HepG2 (cell line): ENCODE data around the gene PAPPA. TPM values are rescaled to one million over a fixed set of nuclear protein-coding genes. Genes with fewer than 3 reads are reported as not detected.

Source experiments
- ATAC-seq: fragments of 200-7000 bp; cut with Tn5 transposase; 3 replicates; pipeline ENCODE4 v1.9.1; 2020; ENCODE audit warnings: mild to moderate bottlenecking, moderate library complexity
- BruUV-seq: library from RNA; stranded (reverse); fragments of 400-500 nt; replicated peaks from 2 replicates; lab custom pipeline; 2021; lab: Mats Ljungman, UMichigan
- CTCF ChIA-PET: fragments of 300-600 bp; formaldehyde crosslinking; extraction: SDS; loops from one replicate; lab custom pipeline; 2021; ENCODE audit warnings: low total read pairs, inconsistent platforms, low intra/inter-chr PET ratio; lab: Yijun Ruan, JAX
- POLR2A ChIA-PET: fragments of 350-600 bp; sonication (Branson Sonifier 250); formaldehyde crosslinking; loops from one replicate; lab custom pipeline; 2020; ENCODE audit warnings: antibody characterized with exemption, inconsistent platforms; lab: Yijun Ruan, JAX
- DNase-seq: peaks from one replicate; pipeline ENCODE4 v3.0.0-alpha.2; 2015; ENCODE audit warnings: low spot score
- FAIRE-seq: peaks from 3 replicates; lab custom pipeline; 2011; peaks lifted over from hg19 to GRCh38; lab: Jason Lieb, UNC
- H2AFZ ChIP-seq: one replicate; pipeline ENCODE4 v1.6.1; 2011; ENCODE audit warnings: low read length, inconsistent platforms
- H3K27ac ChIP-seq: fragments of 300-600 bp; 3 replicates; pipeline ENCODE4 v1.8.0; 2011; ENCODE audit warnings: mixed run types, mild to moderate bottlenecking, mixed read lengths, low read length, inconsistent platforms; ENCODE audit not compliant: insufficient read depth; ENCODE audit errors: extremely low read length
- H3K27me3 ChIP-seq, 2 experiments: fragments of 200-600 bp in 1 of 2; 2 replicates in 1 of 2; 3 replicates in 1 of 2; pipeline versions ENCODE4 v1.6.0 to v1.8.0; 2011; ENCODE audit warnings: low read length in 2 of 2, mild to moderate bottlenecking in 2 of 2, moderate library complexity in 2 of 2, inconsistent platforms in 1 of 2; ENCODE audit not compliant: insufficient read depth in 2 of 2, control insufficient read depth in 1 of 2
- H3K36me3 ChIP-seq, 2 experiments: fragments of 200-600 bp in 1 of 2; replicated peaks in 1 of 2; 2 replicates in 1 of 2; 3 replicates in 1 of 2; pipeline versions ENCODE4 v1.5.1 to v1.8.0; 2011; ENCODE audit warnings: low read length in 2 of 2, inconsistent platforms in 1 of 2; ENCODE audit not compliant: insufficient read depth in 2 of 2, control insufficient read depth in 1 of 2
- H3K4me1 ChIP-seq: 2 replicates; pipeline ENCODE4 v1.5.1; 2012; ENCODE audit warnings: low read length, inconsistent platforms; ENCODE audit not compliant: insufficient read depth
- H3K4me2 ChIP-seq: 2 replicates; pipeline ENCODE4 v1.6.0; 2011; ENCODE audit warnings: low read depth, low read length, inconsistent platforms
- H3K4me3 ChIP-seq, 3 experiments: fragments of 200-600 bp in 1 of 3; sonication (generic), shearing (Covaris generic) in 1 of 3; replicated peaks in 1 of 3; 2 replicates each; pipeline ENCODE4 v1.5.1; 2011 to 2016; ENCODE audit warnings: low read length in 3 of 3, inconsistent platforms in 2 of 3, low read depth in 2 of 3, mild to moderate bottlenecking in 2 of 3, control low read depth in 1 of 3, mixed read lengths in 1 of 3; ENCODE audit not compliant: insufficient read depth in 1 of 3
- H3K79me2 ChIP-seq: one replicate; pipeline ENCODE4 v1.6.1; 2011; ENCODE audit warnings: low read length, inconsistent platforms; ENCODE audit not compliant: insufficient read depth
- H3K9ac ChIP-seq: 2 replicates; pipeline ENCODE4 v1.6.0; 2011; ENCODE audit warnings: mild to moderate bottlenecking, low read depth, low read length, inconsistent platforms; ENCODE audit not compliant: insufficient read depth
- H3K9me3 ChIP-seq: 2 replicates; pipeline ENCODE4 v1.5.1; 2012; ENCODE audit warnings: mild to moderate bottlenecking, low read length
- H4K20me1 ChIP-seq: 2 replicates; pipeline ENCODE4 v1.6.0; 2011; ENCODE audit warnings: inconsistent platforms, mild to moderate bottlenecking, low read length, moderate library complexity; ENCODE audit not compliant: insufficient read depth
- GTF3A ChIP-seq: sonication (generic); formaldehyde crosslinking; conservative IDR thresholded peaks from 2 replicates; pipeline ENCODE4 v1.4.0; 2020; ENCODE audit warnings: mild to moderate bottlenecking, missing genetic modification reagents
- KDM2A ChIP-seq: sonication (generic); formaldehyde crosslinking; IDR thresholded peaks from 2 replicates; pipeline ENCODE4 v1.4.0; 2020; ENCODE audit warnings: low read depth, missing genetic modification reagents, borderline replicate concordance
- MLLT10 ChIP-seq: sonication (generic); formaldehyde crosslinking; IDR thresholded peaks from 2 replicates; pipeline ENCODE4 v1.4.0; 2020; ENCODE audit warnings: missing genetic modification reagents
- SALL2 ChIP-seq: sonication (generic); formaldehyde crosslinking; IDR thresholded peaks from 2 replicates; pipeline ENCODE4 v1.8.1; 2023; ENCODE audit warnings: mild to moderate bottlenecking, missing genetic modification reagents, inconsistent platforms
- U2AF1 ChIP-seq: fragments of 200-400 bp; formaldehyde crosslinking; optimal IDR thresholded peaks from 2 replicates; pipeline ENCODE3; 2017; ENCODE audit warnings: mild to moderate bottlenecking, low read depth, low read length
- ZC3H13 ChIP-seq: sonication (generic); formaldehyde crosslinking; IDR thresholded peaks from 2 replicates; pipeline ENCODE4 v1.8.1; 2023; ENCODE audit warnings: mild to moderate bottlenecking, missing genetic modification reagents, moderate library complexity
- ZNF354B ChIP-seq: sonication (generic); formaldehyde crosslinking; IDR thresholded peaks from 2 replicates; pipeline ENCODE4 v1.8.0; 2022; ENCODE audit warnings: mild to moderate bottlenecking, missing genetic modification reagents
- ZNF441 ChIP-seq: sonication (generic); formaldehyde crosslinking; IDR thresholded peaks from 2 replicates; pipeline ENCODE4 v1.7.0; 2021; ENCODE audit warnings: missing genetic modification reagents, borderline replicate concordance
- ZNF451 ChIP-seq: sonication (generic); formaldehyde crosslinking; IDR thresholded peaks from 2 replicates; pipeline ENCODE4 v1.5.0; 2020; ENCODE audit warnings: mild to moderate bottlenecking, missing genetic modification reagents
- ZNF644 ChIP-seq: IDR thresholded peaks from 2 replicates; pipeline ENCODE4 v1.6.1; 2016; ENCODE audit warnings: low read depth
- ZNF713 ChIP-seq: sonication (generic); formaldehyde crosslinking; IDR thresholded peaks from 2 replicates; pipeline ENCODE4 v1.4.0; 2020; ENCODE audit warnings: mild to moderate bottlenecking, missing genetic modification reagents
- ZSCAN25 ChIP-seq: sonication (generic); formaldehyde crosslinking; IDR thresholded peaks from 2 replicates; pipeline ENCODE4 v1.8.0; 2022; ENCODE audit warnings: mild to moderate bottlenecking, missing genetic modification reagents
- WGBS: methylation state at CpG from one replicate; pipeline ENCODE4 v1.1.6; 2017; ENCODE audit warnings: low lambda C conversion rate; 5-methylcytosine and 5-hydroxymethylcytosine counted together
- in situ Hi-C: cut with HindIII; loops from 2 replicates; pipeline ENCODE4 v1.10.0; 2017; ENCODE audit warnings: low pct_unique_long_range_greater_than_20kb; ENCODE audit not compliant: extremely low pct_ligation_motif_present
- intact Hi-C: fragments of 100-400 bp; cut with micrococcal nuclease; formaldehyde crosslinking; loops from one replicate; pipeline ENCODE4 v1.10.0; 2022; ENCODE audit not compliant: unreplicated experiment
- polyA plus RNA-seq, 8 experiments: library from polyadenylated mRNA; depleted of rRNA in 3 of 8; stranded (reverse) in 7 of 8; unstranded in 1 of 8; fragments of >200 nt; fragmentation: Illumina TruSeq in 4 of 8; extraction: Trizol in 4 of 8; gene quantifications; 2 replicates each; pipeline versions ENCODE4 v1.2.1 to v1.2.3, GENCODE V29; 2011 to 2016; ENCODE audit warnings: low read depth in 4 of 8, missing spikeins in 1 of 8, mixed read lengths in 1 of 8; ENCODE audit not compliant: insufficient read depth in 1 of 8
- total RNA-seq, 5 experiments: library from RNA; depleted of rRNA; stranded (reverse); fragments of >200 nt; fragmentation: Illumina TruSeq; extraction: Trizol; gene quantifications; 2 replicates each; pipeline ENCODE4 v1.2.3, GENCODE V29; 2016; ENCODE audit warnings: low read depth in 1 of 5

The PAPPA gene
- total and polyA plus RNA-seq, 2 of the 13 experiments (the other 11 are each of a cell fraction or from before 2014, with no cell fraction given): 0.09 to 0.11 TPM

DNA sequence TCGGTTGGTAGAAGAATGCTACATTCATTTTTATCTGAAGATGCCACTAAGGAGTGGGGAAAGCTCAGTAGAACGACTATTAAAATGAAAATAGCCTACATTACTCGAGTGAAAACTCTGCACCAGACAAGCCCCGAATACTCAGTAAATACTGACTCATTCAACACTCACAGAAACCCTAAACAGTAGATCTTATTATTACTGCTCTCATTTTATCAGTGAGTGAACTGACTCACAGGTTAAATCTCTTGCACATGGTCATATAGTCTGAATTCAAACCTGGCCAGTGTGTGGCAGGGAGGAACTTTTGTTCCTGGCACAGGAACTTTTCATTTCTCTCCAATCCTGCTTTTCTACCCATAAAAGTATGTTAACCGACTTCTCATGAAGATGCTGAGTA is 9.6 kb upstream of the PAPPA start:
- WGBS: 1% methylated on average over 5 of the region's 5 CpGs
- H3K79me2 ChIP-seq: no peaks in the 10 kb centered on the region
- intact Hi-C loops: no loop called here
- H2AFZ ChIP-seq: no peak overlapping the region
- no peaks in the 10 kb centered on the region for H4K20me1 ChIP-seq
- in situ Hi-C loops: loop anchor here (10.0 to 25.0 kb wide), 2 partner anchors 107 to 259 kb away; no protein-coding TSS in a partner anchor
- ATAC-seq (no peak), DNase-seq (no peak), FAIRE-seq (no peak)
- no peak overlapping the region for H3K4me3 ChIP-seq
- no peak for TF ChIP-seq ZC3H13
- TF ChIP-seq U2AF1: no peak
- no peak for TF ChIP-seq MLLT10 (CRISPR knock-in tag)
- no peak for TF ChIP-seq GTF3A (CRISPR knock-in tag)
- TF ChIP-seq ZNF644 (CRISPR knock-in tag): no peak
- no peak for TF ChIP-seq ZSCAN25
- TF ChIP-seq ZNF451: no peak
- TF ChIP-seq ZNF713: no peak
- no peak for TF ChIP-seq ZNF441 (CRISPR knock-in tag)
- no peak for TF ChIP-seq KDM2A (CRISPR knock-in tag)
- TF ChIP-seq SALL2 (CRISPR knock-in tag): no peak
- no TSS peak for BruUV-seq
- H3K4me1 ChIP-seq: no peaks in the 10 kb centered on the region
- H3K9ac ChIP-seq: no peak overlapping the region
- H3K27me3 ChIP-seq: no peaks in the 10 kb centered on the region
- no peak overlapping the region for H3K27ac ChIP-seq
- no peaks in the 10 kb centered on the region for H3K9me3 ChIP-seq
- ChIA-PET POLR2A (no interaction called here), CTCF (no interaction called here)
- no peaks in the 10 kb centered on the region for H3K36me3 ChIP-seq
- H3K4me2 ChIP-seq: no peak overlapping the region

DNA sequence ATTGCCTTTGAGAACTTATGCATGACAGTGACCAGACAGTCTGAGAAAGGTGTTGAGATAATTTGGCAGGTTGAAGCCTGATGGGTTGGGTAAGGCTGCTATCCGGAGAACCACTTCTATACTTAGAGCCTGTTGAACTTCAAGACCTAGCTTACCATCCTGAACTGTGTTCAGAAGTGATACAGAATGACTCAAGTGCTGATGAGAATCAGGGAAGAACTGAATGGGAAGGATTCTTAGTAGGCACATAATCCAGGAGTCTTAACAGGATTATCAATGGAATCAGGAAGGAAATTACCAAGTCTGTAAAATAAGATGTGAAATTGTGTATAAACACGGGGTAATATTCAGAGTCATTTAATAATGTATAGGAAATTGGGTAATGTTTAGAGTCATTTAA is 9.0 kb upstream of the PAPPA start:
- in situ Hi-C loops: loop anchor here (10.0 to 25.0 kb wide), 2 partner anchors 107 to 260 kb away; no protein-coding TSS in a partner anchor
- Histone ChIP-seq H3K9me3 (no peaks in the 10 kb centered on the region), H3K4me1 (no peaks in the 10 kb centered on the region), H3K4me3 (no peak overlapping the region), H3K27ac (no peak overlapping the region), H3K4me2 (no peak overlapping the region), H2AFZ (no peak overlapping the region), H3K27me3 (no peaks in the 10 kb centered on the region), H3K9ac (no peak overlapping the region), H3K36me3 (no peaks in the 10 kb centered on the region), H4K20me1 (no peaks in the 10 kb centered on the region), H3K79me2 (no peaks in the 10 kb centered on the region)
- TF ChIP-seq ZNF354B (CRISPR knock-in tag): no peak
- DNase-seq (no peak), ATAC-seq (no peak), FAIRE-seq (no peak)
- ChIA-PET CTCF (no interaction called here), POLR2A (no interaction called here)
- WGBS: 2% methylated on average over 2 of the region's 2 CpGs
- intact Hi-C loops: no loop called here
- no TSS peak for BruUV-seq
